NCI-H1417 (cell line): Measurements from ENCODE around the gene TIMM29.
"Not testable (repeated sequence)": the region's sequence is repeated elsewhere in the genome, so short reads cannot be mapped to it uniquely, and the experiment has no call there.

Experiments used
- DNase-seq, 3 experiments: peaks; one replicate each; lab custom pipeline; 2025; lab: John Stamatoyannopoulos, UW

The TIMM29 gene

DNA sequence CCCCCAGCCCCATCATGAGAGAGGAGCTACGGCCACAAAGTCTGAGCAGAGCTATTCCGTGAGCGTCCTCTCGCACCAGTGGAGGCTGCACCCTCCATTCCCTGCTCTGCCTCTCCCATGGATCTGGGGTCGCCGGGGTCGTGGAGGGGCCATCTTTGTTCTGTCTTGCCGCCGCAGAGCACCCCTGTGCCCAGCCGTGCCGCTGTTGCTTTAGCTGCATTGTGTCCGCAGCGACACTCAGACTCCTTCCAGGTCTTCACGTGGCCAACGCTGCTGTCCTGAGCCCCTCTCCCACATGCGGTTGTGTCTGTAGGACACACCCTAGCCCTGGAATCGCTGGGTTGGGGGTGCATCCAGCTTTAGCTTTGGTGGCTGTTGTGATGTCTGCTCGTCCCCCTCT lies 16.0 kb upstream of the TIMM29 start:
- no peak for DNase-seq

DNA sequence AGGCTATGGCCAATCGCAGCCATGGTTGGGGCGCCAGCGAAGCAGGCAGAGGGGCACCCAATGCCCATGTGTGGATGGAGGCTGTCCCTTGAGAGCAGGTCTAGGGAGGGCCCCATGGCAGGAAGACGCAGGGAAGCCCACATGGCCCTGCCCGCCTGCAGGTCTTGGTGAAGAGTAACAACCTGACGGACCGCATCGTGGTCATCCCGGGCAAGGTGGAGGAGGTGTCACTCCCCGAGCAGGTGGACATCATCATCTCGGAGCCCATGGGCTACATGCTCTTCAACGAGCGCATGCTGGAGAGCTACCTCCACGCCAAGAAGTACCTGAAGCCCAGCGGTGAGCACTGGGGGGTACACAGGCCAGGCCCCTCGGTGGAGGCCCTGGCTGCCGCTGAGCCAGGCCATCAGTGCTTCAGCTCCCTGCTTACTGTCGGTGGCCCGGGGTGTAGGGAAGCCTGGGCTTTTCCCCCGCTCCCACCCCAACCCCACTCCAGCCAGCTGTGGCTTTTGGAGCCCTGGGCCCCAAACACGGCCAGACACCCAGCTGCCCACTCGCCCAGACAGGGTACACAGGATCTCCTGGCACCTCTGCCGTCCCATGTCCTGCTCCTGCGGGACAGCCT lies 14.8 kb upstream of the TIMM29 start:
- no peak for DNase-seq

DNA sequence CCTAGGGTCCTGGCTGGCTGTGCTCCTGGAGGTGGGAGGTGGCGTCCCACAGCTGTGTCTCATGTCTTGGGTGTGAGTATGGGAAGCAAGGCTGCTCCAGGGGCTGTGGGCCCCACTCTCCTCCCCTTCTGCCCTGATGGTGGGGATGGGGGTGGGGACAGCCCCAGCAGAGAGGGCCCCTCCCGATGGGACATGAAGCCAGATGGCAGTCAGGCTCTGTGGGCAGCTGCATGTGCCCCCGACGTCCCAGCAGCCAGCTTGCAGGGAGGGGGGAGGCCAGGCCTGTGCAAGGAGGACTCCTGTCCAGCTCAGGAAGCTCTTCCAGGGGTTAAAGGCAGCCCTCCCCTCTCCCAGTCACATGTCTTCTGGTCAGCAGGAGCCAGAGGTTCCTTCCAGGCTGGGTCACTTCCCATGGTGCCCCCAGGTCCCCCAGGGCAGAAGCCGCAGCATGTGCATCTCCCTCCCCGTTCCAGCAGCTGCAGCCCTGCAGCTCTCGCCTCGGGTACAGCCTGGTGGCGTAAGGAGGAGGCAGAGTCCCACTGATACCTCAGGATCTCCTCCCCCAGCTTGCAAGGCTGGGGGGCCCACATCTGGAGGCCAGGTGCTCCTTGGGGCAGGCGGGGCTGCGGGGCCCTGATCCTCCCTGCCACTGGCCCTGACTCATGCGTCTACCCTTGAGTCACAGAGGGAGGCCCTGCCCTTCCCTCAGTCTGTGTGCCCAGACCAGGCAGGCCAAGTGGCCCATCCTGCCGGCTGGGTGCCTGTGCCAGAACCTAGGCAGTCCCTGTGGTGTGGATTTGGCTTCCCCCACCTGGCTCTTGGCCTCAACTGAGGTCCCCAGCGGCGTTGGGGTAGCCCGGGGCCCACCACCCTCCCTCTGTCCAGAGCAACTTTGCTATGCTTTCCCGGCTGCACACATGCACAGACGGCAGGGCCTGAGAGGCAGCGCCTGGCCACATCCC lies 13.2 kb upstream of the TIMM29 start:
- DNase-seq: no peak

DNA sequence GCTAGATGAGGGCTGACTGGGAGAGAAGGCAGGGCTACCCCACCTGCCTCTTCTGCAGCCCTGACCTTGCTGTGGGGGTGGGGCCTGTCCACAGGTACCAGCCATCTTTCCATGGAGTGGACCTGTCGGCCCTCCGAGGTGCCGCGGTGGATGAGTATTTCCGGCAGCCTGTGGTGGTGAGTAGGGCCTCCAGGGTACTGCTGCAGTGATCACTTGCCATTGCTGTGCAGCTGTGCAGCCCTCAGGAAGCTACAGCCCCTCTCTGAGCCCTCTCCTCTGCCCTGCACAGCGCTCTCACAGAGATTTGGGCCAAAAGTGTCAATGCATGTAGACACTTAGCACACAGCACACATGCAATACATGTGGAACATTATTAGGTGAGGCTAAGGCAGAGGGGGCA lies 12.0 kb upstream of the TIMM29 start:
- DNase-seq: no peak

DNA sequence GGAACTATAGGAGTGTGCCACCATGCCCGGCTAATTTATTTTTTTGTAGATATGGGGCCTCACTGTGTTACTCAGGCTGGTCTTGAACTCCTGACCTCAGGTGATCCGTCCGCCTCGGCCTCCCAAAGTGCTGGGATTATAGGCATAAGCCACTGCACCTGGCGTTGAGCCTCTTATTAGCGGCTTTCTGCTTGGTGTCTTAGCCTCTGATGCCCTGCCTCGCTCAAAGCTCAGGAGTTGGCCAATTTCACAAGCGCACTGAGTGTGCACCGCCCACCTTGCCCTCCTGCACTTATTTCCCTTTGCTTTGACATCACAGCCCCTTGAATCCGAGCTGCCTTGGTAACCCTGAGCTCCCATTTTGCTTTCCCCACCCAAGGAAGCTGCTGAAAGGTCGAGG lies 10.3 kb upstream of the TIMM29 start:
- no peak for DNase-seq

DNA sequence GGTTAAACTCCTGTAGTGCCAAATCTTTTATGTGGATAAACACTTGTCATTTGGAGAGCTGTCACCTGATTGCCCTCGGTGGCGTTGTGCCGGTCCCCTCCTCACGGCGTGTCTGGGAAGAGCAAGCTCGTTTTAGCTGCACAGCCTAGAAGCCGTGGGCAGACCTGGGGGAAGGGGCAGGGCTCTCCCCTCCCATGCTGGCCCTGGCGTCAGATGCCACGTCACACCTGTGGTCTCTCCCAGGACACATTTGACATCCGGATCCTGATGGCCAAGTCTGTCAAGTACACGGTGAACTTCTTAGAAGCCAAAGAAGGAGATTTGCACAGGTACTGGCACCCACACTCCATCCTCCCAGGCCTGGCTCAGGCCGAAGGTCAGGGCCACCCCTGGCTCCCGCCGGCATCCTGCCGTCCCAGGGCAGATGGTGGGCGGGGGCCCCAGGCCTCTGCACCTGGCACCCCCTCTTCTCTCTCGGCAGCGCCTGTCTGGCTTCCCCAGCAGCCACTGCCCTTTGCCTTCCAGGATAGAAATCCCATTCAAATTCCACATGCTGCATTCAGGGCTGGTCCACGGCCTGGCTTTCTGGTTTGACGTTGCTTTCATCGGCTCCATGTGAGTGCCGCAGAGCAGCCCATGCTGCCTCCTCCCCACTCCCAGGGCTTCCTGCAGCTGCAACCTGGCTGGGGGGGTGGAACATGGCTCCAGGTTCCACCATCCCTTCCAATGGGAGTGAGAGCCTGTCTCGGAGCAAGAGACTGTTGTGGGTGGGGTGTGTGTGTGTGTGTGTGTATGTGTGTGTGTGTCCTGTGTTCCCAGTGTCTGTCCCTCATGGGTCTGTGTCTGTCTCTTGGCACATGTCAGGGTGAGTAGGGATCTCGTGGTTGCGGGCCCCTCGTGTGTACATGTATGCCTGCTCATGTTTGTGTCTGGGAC lies 9.0 kb upstream of the TIMM29 start:
- peak; percentile 10 to 50 (median 28) for DNase-seq

DNA sequence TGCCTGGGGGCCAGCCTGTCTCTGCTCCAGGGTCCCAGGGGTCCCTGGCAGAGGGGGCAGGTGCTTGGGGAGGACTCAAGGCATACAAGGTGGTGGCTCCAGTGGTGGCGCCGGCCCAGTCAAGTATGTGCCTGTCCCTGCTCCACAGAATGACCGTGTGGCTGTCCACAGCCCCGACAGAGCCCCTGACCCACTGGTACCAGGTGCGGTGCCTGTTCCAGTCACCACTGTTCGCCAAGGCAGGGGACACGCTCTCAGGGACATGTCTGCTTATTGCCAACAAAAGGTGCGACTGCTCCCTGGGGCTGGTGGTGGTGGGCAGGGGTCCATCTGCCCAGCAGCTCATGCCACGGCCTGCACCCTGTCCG lies 8.3 kb upstream of the TIMM29 start:
- no peak for DNase-seq

DNA sequence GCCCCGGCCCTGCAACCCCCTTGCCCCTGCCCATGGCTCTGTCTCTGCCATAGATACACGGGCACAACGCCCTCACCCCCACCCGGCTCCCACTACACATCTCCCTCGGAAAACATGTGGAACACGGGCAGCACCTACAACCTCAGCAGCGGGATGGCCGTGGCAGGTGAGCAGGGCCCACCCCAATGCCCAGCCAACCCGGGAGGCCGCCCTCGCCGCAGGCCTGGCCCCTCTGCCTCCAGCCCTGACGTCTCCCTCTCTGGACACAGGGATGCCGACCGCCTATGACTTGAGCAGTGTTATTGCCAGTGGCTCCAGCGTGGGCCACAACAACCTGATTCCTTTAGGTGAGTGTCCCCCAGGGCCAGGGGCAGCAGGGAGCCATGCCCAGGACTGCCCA lies 7.8 kb upstream of the TIMM29 start:
- no peak for DNase-seq

DNA sequence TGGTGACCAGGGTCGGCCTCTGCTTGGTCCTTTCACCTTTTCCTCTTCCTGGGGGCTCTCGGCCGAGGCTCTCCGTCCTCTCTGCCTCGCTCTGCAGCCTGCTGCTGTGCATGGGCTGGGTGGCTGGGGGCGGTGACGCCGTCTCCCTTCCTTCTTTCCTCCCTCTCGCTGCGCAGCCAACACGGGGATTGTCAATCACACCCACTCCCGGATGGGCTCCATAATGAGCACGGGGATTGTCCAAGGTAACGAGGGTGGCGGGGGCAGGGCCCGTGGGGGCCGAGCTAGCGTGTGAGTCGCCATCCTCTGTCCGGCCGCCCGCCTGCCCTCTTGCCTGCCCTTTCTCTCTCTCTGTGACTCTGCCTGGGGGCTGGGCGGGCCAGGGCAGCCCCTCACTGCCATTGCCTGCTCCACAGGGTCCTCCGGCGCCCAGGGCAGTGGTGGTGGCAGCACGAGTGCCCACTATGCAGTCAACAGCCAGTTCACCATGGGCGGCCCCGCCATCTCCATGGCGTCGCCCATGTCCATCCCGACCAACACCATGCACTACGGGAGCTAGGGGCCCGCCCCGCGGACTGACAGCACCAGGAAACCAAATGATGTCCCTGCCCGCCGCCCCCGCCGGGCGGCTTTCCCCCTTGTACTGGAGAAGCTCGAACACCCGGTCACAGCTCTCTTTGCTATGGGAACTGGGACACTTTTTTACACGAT lies 7.3 kb upstream of the TIMM29 start:
- no peak for DNase-seq

DNA sequence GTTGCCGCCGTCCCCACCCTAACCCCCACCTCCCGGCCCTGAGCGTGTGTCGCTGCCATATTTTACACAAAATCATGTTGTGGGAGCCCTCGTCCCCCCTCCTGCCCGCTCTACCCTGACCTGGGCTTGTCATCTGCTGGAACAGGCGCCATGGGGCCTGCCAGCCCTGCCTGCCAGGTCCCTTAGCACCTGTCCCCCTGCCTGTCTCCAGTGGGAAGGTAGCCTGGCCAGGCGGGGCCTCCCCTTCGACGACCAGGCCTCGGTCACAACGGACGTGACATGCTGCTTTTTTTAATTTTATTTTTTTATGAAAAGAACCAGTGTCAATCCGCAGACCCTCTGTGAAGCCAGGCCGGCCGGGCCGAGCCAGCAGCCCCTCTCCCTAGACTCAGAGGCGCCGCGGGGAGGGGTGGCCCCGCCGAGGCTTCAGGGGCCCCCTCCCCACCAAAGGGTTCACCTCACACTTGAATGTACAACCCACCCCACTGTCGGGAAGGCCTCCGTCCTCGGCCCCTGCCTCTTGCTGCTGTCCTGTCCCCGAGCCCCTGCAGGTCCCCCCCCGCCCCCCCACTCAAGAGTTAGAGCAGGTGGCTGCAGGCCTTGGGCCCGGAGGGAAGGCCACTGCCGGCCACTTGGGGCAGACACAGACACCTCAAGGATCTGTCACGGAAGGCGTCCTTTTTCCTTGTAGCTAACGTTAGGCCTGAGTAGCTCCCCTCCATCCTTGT lies 6.5 kb upstream of the TIMM29 start:
- DNase-seq: peak in 1 of 3 experiments; percentile 6

DNA sequence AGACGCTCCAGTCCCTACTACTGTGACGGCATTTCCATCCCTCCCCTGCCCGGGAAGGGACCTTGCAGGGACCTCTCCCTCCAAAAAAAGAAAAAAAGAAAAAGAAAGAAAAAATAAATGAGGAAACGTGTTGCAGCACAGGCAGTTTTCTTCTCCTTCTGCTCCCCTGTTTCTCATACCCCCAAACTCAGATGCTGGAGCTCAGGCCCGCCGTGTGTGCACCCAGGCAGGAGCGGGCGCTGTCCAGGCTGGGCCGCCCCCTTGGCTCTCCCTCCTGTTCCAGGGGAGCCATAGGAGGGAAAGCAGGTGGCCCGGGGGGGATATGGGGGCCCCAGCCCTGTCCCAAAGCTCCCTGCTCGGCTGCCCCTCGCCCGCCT lies 6.0 kb upstream of the TIMM29 start:
- no peak for DNase-seq

DNA sequence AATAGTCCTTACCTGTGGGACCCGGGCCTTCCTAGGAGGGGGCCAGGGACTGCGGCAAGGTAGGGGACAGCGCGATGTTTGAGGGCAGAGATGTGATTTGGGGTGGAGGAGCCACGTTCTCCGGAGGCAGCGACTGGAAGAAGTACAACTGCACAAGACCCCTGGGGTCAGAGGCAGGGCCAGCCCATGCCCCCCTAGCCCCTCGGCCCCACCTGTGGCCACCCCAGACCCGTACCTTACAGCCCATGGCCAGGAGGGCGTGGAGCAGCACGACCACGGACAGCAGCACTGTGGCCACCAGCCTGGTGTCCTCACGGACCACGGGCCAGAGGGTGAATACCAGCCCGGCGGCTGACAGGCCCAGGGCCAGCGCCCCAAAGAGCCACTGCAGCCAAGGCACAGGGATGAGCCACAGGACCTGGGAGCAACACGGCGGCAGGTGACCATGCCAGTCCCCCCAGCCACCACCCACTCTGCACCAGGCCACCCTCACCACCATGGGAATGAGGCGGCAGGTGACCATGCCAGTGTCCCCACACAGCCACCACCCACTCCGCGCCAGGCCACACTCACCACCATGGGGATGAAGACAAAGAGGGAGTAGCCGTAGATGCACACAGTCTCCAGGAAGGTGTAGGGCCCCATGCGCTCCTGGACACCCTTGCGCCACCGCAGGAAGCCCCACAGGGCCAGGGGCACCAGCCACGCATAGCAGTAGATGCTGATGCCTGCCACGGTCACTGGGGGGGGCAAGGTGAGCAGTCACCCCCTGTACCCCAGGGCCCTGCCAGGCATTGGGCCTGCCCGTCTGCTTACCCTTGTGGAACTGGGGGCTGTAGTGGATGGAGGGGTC lies 5.1 kb upstream of the TIMM29 start:
- no peak for DNase-seq

DNA sequence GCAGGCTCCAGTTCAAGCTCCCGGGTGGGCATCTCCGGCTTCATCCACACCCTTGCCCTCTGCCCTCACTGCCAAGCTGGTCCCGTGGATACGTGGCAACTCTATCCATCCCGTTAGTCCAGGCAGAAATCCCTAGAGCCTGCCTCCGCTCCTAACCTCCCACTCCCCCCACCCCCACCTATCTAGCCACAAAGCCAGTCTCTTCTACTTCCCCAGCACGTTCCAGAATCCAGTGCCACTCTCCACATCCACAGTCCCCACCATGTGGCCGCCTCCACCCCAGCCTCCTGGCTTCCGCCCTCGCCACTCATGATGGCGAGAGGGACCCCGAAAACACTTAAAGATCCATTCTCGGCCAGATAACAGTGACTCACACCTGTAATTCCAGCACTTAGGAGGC lies 4.0 kb upstream of the TIMM29 start:
- DNase-seq: no peak

DNA sequence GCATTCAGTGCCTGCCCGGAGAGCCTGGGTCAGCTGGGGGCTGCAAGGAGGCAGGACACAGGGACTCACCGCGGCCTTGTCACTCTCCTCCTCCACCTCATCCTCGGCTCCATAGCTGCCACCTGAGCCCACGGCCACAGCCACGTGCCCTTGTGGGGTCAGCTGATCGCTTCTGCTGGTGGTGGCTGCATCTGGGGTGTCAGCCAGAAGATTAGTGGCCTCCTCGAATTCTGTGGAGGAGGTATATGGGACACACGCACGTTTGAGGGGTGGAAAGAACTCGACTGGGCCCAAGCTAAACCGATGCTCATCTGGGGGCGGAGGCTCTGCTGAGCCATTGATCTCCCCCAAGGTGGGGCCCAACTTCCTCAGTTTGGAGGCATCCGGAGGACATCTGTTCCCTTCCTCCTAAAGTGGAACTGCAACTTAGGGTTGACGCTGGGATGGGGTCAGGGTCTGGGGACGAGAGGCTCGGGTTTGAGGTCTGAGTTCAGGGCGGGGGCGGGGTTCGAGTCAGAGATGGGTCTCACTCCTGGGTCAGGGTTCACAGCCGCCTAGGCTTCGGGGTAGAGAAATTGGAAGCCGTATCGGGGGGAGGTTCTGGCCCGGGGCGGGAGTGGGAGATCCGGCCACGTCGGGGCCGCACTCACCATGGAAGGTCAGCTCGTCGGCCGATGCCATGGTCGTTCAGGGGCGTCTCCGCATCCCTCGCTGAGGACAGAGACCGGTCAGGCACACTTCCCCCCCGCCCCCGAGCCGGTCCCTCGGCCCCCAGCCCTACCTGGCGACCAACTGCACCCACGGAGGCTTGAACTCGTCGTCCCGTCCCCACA lies 665 bp upstream of the TIMM29 start:
- DNase-seq: no peak

DNA sequence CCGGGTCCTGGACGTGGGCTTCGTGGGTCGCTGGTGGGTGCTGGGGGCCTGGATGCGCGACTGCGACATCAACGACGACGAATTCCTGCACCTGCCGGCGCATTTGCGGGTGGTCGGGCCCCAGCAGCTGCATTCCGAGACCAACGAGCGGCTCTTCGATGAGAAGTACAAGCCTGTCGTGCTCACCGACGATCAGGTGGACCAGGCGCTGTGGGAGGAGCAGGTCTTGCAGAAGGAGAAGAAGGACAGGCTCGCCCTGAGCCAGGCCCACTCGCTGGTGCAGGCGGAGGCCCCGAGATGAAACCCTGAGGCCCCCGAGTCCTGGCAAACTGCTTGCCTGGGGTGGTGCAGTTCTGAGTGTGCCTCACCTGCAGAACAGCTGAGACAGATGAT lies 787 bp downstream of the TIMM29 start:
- DNase-seq: peak in 2 of 3 experiments; percentile 28 to 36

DNA sequence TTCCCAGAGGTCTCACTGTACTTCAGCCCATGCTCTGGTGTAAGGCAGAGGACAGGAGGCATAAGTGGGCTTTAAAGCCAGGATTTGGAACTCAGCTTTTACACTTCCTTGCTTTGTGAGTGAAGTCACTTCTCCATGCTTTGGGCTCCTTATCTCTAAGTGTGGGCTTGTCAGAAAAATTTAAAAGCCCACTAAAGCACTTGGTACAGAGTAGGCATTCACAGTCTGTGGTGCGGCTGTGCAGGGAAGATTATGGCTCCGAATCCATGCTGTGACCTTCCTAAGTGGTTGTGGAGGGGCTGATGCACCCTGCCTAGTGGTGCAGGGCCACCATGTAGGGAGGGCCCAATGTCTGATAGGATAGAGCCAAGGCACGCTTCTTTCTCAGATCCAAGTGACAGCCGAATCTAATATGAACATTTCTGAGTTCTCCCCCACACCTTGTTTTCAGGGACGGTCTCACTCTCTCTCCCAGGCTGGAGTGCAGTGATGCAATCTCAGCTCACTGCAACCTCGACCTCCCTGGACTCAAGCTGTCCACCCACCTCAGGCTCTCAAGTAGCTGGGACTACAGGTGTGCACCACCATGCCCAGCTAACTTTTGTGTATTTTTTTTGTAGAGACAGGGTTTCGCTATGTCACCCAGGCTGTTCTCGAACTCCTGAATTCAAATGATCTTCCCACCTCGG lies 6.9 kb downstream of the TIMM29 start:
- no peak for DNase-seq

DNA sequence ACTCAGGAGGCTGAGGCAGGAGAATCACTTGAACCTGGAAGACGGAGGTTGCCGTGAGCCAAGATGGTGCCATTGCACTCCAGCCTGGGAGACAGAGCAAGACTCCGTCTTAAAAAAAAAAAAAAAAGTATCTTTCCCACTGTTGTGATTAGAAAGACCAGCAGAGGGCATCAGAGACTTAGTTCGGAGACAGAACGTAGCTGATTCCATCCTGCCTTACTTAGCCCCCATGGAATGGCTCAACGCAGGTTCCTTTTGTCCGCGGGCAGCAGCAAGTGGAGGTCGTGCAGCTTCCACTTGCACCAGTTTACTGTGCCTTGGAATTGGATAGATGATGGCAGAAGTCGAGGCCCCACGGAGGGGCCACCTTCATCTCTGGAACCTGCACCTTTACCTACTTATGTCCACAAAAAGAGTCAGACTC lies 8.1 kb downstream of the TIMM29 start:
- peak; percentile 73 to 94 (median 77) for DNase-seq

DNA sequence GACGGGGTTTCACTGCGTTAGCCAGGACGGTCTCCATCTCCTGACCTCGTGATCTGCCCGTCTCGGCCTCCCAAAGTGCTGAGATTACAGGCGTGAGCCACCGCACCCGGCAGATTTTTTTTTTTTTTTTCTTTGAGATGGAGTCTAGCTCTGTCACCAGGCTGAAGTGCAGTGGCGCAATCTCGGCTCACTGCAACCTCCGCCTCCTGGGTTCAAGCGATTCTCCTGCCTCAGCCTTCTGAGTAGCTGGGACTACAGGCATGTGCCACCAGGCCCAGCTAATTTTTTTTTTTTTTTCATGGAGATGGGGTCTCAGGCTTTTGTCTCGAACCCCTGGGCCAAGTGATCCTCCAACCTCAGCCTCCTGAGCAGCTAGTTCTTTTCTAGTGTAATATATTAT lies 13.0 kb downstream of the TIMM29 start:
- DNase-seq: not testable (repeated sequence)

DNA sequence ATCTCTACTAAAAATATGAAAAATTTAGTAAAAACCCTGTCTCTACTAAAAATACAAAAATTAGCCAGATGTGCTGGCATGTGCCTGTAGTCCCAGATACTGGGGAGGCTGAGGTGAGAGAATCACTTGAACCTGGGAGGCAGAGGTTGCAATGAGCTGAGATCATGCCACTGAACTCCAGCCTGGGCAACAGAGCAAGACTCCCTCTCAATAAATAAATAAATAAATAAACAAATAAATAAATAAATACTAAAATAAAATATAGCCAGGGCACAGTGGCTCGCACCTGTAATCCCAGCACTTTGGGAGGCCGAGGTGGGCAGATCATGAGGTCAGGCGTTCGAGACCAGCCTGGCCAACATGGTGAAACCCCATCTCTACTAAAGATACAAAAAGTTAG lies 14.8 kb downstream of the TIMM29 start:
- DNase-seq: not testable (repeated sequence)
